SJCRH30 (cell line): ENCODE measurements around the gene PRIMPOL. TPM values are rescaled to one million over a fixed set of nuclear protein-coding genes. Genes with fewer than 3 reads are reported as not detected.
"Not testable (repeated sequence)": the region's sequence is repeated elsewhere in the genome, so short reads cannot be mapped to it uniquely, and the experiment has no call there.

Experiments used
- DNase-seq, 2 experiments: peaks; one replicate each; pipeline ENCODE4 v3.0.0-alpha.2; 2015 to 2020
- H3K27ac ChIP-seq: fragments of 250-450 bp; sonication (Bioruptor Pico); 2 replicates; pipeline ENCODE4 v1.5.1; 2020; ENCODE audit warnings: mild to moderate bottlenecking, moderate library complexity
- H3K27me3 ChIP-seq: fragments of 250-450 bp; sonication (Bioruptor Pico); 2 replicates; pipeline ENCODE4 v1.5.1; 2020; ENCODE audit warnings: mild to moderate bottlenecking, moderate library complexity
- H3K36me3 ChIP-seq: fragments of 250-450 bp; sonication (Bioruptor Pico); 2 replicates; pipeline ENCODE4 v1.5.1; 2020; ENCODE audit warnings: mild to moderate bottlenecking, moderate library complexity
- H3K4me1 ChIP-seq: fragments of 250-450 bp; sonication (Bioruptor Pico); 2 replicates; pipeline ENCODE4 v1.5.1; 2020; ENCODE audit warnings: mild to moderate bottlenecking, moderate library complexity
- H3K4me3 ChIP-seq: fragments of 250-450 bp; sonication (Bioruptor Pico); 2 replicates; pipeline ENCODE4 v1.5.1; 2020; ENCODE audit warnings: mild to moderate bottlenecking, moderate library complexity
- H3K9me3 ChIP-seq: fragments of 250-450 bp; sonication (Bioruptor Pico); replicated peaks from 2 replicates; pipeline ENCODE4 v1.5.1; 2020; ENCODE audit warnings: mild to moderate bottlenecking, moderate library complexity
- total RNA-seq: library from RNA; depleted of rRNA; stranded (reverse); fragments of >200 nt; shearing (Covaris generic); gene quantifications from 2 replicates; pipeline ENCODE4 v1.2.3, GENCODE V29; 2014

PRIMPOL gene
- total RNA-seq, 1 experiment from 2014 or later = 24.7 TPM

DNA sequence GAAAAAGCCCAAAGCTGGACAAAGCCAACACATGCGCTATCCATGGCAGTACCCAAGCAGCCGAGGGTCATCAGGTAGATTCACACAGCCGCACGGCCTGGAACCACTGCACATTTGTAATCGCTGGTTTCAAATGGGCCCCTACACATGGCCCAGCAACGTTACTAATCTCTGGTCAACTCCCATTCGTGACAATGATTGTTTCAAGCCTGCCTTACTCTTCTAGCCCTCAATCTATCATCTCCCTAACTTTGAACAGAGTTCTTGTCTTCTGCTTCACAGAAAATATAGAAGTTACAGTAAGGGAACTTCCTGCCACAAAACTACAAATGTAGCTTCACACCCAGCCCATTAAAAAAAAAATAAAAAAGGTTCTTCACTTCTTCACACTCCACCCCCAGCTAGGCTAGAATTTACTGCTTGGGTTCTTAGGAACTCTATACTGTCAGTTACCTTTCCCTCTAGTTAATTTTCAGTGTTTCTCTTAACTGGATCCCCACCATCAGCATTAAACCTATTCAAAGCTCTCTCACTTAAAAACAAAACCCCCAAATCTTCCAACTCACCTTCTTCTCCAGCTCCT, 24.5 kb upstream of the PRIMPOL start:
- H3K9me3 ChIP-seq = no peaks in the 10 kb centered on the region
- H3K36me3 ChIP-seq = peaks cover 14% of the 10 kb centered on the region
- H3K4me3 ChIP-seq = no peak overlapping the region
- H3K27me3 ChIP-seq = no peaks in the 10 kb centered on the region
- H3K4me1 ChIP-seq = no peaks in the 10 kb centered on the region
- DNase-seq = no peak
- no peak overlapping the region for H3K27ac ChIP-seq

DNA sequence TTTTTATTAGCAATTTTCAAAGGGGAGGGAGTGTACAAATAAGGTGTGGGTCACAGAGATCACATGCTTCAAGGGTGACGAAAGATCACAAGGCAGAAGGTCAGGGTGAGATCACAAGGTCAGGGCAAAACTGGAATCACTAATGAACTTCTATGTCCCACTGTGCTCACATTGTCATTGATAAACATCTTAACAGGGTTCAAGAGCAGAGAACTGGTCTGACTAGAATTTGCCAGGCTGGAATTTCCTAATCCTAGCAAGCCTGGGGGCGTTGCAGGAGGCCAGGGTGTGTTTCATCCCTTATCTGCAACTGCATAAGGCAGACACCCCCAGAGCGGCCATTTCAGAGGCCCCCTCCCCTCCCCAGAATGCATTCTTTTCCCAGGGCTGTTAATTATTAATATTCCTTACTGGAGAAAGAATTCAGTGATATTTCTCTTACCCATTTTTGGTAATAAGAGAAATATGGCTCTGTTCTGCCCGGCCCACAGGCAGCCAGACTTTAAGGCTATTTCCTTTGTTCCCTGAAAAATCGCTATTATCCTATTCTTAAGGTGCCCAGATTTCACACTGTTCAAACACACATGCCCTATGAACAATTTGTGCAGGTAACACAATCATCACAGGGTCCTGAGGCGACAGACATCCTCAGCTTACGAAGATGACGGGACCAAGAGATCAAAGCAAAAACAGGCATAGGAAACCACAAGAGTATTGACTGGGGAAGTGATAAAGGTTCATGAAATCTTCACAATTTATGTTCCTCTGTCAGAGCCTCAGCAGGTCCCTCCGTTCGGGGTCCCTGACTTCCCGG, 23.5 kb upstream of the PRIMPOL start:
- not testable (repeated sequence) for H3K27ac ChIP-seq, DNase-seq
- peaks cover 20% of the 10 kb centered on the region for H3K36me3 ChIP-seq

DNA sequence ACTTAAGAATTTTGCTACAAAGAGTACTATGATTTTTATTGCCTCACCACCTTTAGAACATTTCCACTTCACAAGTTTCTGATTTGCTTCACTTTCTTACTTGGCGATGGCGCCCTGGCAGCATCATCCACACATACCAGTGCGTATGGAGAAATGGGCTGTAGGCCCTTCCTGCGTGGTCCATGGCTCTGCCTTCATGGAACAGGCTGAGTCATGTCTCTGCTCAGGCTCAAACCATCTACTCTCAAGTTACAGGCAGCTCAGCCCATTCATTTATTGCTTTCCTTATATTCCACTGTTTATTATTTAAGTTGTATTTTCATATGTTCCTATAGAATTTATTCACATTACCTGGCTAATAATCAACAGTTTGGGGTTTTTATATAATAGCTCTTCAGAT, 21.4 kb upstream of the PRIMPOL start:
- H3K36me3 ChIP-seq = peaks cover 25% of the 10 kb centered on the region
- no peaks in the 10 kb centered on the region for H3K9me3 ChIP-seq
- H3K4me3 ChIP-seq = no peak overlapping the region
- H3K27ac ChIP-seq = no peak overlapping the region
- DNase-seq = no peak
- no peaks in the 10 kb centered on the region for H3K27me3 ChIP-seq
- no peaks in the 10 kb centered on the region for H3K4me1 ChIP-seq

More for the DNA sequence above, 23.5 kb upstream of the PRIMPOL start:
- not testable (repeated sequence) for H3K4me1 ChIP-seq, H3K4me3 ChIP-seq, H3K27me3 ChIP-seq, H3K9me3 ChIP-seq

DNA sequence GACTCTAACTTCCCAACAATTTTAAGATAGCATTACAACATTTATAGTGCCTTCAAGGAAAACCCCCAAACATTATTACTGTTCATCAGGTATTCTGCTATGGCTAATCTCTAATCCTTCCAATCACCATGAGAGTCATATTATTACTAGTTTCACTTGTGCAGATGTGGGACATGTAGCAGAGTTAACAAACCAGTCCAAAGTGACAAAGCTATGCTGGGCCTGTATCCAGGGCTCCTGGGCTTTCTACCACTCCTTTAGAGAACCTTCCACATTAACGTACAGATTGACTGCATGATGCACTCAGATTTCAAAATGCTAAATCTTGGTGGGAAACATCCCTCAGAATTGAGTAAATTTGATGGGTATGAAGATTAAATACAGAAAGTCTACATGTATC, 16.7 kb upstream of the PRIMPOL start:
- no peak overlapping the region for H3K4me3 ChIP-seq
- no peak for DNase-seq
- H3K4me1 ChIP-seq = no peaks in the 10 kb centered on the region
- peaks cover 39% of the 10 kb centered on the region for H3K36me3 ChIP-seq
- no peaks in the 10 kb centered on the region for H3K27me3 ChIP-seq
- no peaks in the 10 kb centered on the region for H3K9me3 ChIP-seq
- no peak overlapping the region for H3K27ac ChIP-seq

DNA sequence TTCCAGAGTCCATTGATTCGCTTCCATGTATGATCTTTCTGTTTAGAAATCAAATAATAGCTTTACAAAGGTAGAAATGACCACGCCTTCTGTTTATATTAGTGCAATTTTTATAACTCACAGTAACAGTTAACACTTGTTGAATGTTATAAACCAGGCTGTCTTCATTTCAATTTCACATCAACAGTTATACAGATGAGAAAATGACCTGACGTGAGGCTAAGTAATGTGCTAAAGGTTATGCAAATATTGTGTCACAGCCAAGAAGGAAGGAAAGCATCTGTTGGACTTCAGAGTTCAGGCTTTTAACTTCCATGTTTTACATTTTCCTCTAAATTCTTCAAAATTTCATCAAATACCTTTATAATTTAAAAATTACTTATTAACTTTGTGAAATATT, 14.2 kb upstream of the PRIMPOL start:
- Histone ChIP-seq H3K4me3 (no peak overlapping the region), H3K9me3 (no peaks in the 10 kb centered on the region), H3K27ac (no peak overlapping the region), H3K36me3 (peaks cover 28% of the 10 kb centered on the region), H3K27me3 (no peaks in the 10 kb centered on the region), H3K4me1 (no peaks in the 10 kb centered on the region)
- no peak for DNase-seq

DNA sequence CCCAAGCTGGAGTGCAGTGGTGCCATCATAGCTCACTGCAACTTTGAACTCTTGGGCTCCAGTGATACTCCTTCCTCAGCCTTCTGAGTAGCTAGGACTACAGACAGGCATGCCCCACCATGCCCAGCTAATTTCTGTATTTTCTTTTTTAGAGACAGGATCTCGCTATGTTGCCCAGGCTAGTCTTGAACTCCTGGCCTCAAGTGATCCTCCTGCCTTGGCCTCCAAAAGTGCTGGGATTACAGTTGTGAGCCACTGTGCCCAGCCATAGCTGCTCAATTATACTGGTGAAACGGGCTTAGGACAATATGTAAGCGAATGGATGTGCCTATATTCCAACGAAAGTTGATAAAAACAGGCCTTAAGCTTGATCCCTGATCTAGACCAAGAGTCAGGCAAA, 13.4 kb upstream of the PRIMPOL start:
- H3K36me3 ChIP-seq = peaks cover 23% of the 10 kb centered on the region
- no peaks in the 10 kb centered on the region for H3K27me3 ChIP-seq
- H3K9me3 ChIP-seq = no peaks in the 10 kb centered on the region
- no peak for DNase-seq
- no peaks in the 10 kb centered on the region for H3K4me1 ChIP-seq
- no peak overlapping the region for H3K4me3 ChIP-seq
- H3K27ac ChIP-seq = no peak overlapping the region

DNA sequence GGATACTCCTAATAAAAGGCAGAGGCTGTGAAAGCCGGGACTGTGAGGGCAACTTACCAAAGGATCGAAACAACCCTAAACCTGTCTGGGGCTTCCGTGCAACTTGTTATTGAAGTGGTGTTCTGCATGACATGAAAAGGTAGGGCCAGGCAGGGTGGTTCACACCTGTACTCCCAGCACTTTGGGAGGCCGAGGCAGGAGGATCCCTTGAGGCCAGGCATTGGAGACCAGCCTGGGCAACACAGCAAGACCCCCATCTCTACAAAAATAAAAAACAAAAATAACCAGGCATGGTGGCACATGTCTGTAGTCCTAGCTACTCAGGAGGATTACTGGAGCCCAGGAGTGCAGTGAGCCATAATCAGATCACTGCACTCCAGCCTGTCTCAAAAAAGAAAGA, 12.6 kb upstream of the PRIMPOL start:
- Histone ChIP-seq H3K27ac (no peak overlapping the region), H3K36me3 (peaks cover 19% of the 10 kb centered on the region), H3K27me3 (no peaks in the 10 kb centered on the region), H3K4me1 (no peaks in the 10 kb centered on the region), H3K4me3 (no peak overlapping the region), H3K9me3 (no peaks in the 10 kb centered on the region)
- no peak for DNase-seq

DNA sequence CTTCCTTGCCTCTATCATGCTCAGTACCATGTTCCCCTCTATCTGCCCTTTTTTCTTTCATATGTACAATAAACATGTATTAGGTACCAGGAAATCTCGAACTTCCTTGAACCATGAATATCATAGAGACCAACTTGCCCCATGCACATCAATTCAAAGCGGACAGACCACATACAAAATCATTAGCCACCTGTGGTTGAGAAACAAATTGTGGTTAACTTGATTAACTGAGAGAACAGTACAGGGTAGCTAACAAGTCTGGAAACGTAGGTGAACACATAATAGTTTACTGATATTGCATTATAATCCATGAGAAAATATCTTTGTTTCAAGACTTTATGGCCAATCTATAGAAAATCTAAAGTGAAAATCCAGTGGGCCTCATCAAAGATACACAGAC, 8.5 kb upstream of the PRIMPOL start:
- H3K4me3 ChIP-seq = no peak overlapping the region
- no peaks in the 10 kb centered on the region for H3K27me3 ChIP-seq
- DNase-seq = no peak
- H3K36me3 ChIP-seq = peaks cover 16% of the 10 kb centered on the region; the same call in 1 of the 2 replicates
- H3K9me3 ChIP-seq = no peaks in the 10 kb centered on the region
- 0 out of 2 replicates have a peak, but pooled peaks cover 3% of the 10 kb centered on the region for H3K4me1 ChIP-seq
- no peak overlapping the region for H3K27ac ChIP-seq

DNA sequence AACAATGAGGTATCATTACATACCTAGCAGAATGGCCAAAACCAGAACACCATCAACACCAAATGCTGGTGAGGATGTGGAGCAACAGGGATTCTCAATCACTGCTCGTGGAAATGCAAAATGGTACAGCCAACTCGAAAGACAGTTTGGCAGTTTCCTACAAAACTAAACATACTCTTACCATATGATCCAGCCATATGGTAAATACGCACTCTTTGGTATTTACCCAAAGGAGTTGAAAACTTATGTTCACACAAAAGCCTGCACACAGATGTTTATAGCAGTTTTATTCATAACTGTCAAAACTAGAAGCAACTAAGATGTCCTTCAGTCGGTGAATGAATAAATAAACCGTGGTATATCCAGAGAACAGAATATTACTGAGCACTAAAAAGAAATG, 8.1 kb upstream of the PRIMPOL start:
- H3K9me3 ChIP-seq = no peaks in the 10 kb centered on the region
- no peak overlapping the region for H3K27ac ChIP-seq
- H3K4me3 ChIP-seq = no peak overlapping the region
- no peaks in the 10 kb centered on the region for H3K27me3 ChIP-seq
- peaks cover 16% of the 10 kb centered on the region; the same call in 1 of the 2 replicates for H3K36me3 ChIP-seq
- no peak for DNase-seq
- H3K4me1 ChIP-seq = 0 out of 2 replicates have a peak, but pooled peaks cover 3% of the 10 kb centered on the region

DNA sequence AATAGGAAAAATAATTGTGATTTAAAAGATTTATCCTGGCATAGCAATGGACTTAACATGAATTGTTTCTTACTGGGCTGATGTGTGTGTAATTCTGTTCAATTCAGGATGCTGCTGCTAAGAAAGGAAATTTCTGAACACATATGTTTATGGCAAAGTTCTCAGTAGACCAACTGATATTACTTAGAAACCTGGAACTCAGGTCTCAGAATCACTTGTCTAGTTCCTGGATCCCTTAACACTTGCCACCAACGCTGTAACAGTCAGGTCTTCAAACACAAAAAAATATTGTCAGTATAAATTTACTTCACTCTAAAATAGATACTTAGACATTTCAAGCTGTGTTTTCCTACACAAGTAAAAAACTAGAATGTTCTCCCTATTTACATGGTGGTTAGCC, 5.8 kb upstream of the PRIMPOL start:
- Histone ChIP-seq H3K36me3 (peaks cover 6% of the 10 kb centered on the region; the same call in 1 of the 2 replicates), H3K4me3 (no peak overlapping the region), H3K9me3 (no peaks in the 10 kb centered on the region), H3K27me3 (no peaks in the 10 kb centered on the region), H3K27ac (no peak overlapping the region), H3K4me1 (peaks cover 3% of the 10 kb centered on the region; the same call in 1 of the 2 replicates)
- DNase-seq = no peak

DNA sequence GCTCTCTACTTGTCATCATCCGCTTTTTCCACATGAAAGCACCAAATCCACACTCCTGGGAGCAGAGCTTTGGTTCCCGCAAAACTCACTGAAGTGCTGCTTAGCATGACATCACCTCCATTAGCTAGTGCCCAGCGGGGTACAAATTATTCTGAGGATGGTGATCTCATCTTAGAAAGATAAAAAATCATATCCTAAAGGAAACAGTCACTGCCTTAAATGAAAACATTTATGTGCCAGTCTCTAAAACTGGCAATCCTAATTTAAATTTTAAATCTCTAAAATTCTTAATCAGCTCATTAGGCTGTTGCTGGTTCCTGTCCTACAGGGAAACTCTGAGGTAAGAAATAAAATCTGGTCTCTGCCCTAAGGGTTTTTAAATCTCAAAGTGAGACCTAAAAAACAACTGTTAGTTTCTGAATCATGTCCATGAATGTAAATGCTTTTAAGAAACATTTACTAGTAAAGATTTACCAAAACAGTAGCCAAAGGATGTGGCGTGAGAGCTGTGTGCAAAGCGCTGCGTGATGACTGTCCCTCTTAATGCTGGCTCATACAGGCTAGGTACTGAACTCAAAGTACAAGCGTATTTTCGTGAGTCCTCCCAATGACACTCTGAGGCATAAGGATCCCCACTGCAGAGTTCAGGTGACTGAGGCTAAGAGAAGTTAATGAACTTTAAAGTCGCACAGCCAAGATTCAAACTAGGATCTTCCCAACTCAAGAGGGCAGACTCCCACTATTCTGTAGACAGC, 4.8 kb upstream of the PRIMPOL start:
- H3K4me3 ChIP-seq = no peak overlapping the region
- peaks cover 3% of the 10 kb centered on the region; the same call in 1 of the 2 replicates for H3K4me1 ChIP-seq
- H3K36me3 ChIP-seq = peaks cover 6% of the 10 kb centered on the region; the same call in 1 of the 2 replicates
- H3K27ac ChIP-seq = no peak overlapping the region
- H3K9me3 ChIP-seq = no peaks in the 10 kb centered on the region
- peak in 1 of 2 experiments; percentile 22 for DNase-seq
- no peaks in the 10 kb centered on the region for H3K27me3 ChIP-seq

DNA sequence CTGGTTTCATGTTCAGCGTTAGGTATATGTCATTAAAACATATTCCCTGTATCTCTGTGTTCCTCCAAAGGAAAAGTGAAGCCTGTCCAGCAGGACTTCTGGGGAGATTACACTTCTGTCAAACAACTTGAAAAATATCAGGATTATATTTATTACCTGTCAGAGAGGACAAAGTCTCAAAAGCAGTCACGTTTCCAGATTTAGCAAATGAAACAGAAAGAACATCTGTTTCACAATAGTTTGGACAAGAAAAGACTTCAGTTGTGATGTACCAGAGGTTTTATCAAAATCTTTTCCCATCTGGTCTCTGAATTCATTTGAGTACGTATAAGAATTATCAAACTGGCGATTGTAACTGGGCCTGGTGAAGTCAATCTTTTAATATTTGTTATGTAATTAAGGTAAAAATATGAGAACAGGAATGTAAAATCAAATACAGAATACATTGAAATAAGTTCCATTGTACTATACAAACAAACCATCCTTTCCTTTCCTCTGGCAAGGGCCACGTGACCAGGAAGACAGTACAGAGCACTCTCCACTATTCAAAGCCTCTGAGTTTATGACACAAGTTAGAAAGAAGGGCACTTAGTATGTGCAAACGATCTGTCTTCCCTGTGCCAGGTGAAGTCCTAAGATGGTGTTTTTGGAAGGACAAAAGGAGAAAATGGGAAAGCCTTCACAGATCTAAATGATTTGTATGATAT, 3.5 kb upstream of the PRIMPOL start:
- Histone ChIP-seq H3K27me3 (no peaks in the 10 kb centered on the region), H3K4me3 (no peak overlapping the region), H3K9me3 (no peaks in the 10 kb centered on the region), H3K4me1 (peaks cover 3% of the 10 kb centered on the region; the same call in 1 of the 2 replicates), H3K36me3 (peaks cover 6% of the 10 kb centered on the region; the same call in 1 of the 2 replicates), H3K27ac (no peak overlapping the region)
- DNase-seq = no peak

DNA sequence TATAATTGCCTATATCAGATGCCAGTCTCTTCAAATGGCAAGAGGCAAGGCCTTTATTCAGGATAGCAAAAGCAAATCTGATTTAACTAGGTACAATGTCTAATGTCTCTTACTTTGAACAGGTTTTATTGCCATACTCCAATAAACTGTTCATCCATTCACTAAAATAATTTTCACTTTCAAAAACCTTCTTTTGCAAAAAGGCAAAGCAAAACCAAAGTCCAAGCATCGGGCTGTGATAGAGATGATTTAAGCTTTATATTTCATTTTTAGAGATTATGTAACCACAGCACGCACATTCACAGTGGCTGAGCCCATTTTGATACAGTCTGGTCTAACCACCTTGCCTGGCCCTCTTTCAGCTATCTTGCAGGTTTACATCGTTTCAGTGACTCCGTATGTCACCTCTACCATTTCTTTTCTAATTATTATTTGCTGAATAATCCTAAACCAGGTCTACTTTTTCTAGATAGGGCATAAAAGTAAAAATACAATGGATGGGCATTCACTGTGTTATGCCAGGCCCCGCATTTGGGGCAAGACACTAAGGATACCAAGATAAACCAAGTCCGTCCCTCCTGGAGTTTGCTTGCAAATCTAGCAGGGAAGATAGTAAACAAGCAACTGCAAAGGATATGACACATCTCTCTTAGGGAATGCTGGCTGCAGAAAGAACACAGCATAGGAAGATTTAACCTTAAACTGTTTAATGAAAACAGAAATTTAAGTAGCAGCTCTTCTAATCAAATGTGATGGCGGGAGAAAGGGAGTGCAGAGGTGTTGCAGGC, 2.1 kb upstream of the PRIMPOL start:
- no peaks in the 10 kb centered on the region for H3K9me3 ChIP-seq
- no peak for DNase-seq
- H3K27me3 ChIP-seq = no peaks in the 10 kb centered on the region
- H3K4me1 ChIP-seq = peaks cover 3% of the 10 kb centered on the region; the same call in 1 of the 2 replicates
- no peak overlapping the region for H3K27ac ChIP-seq
- H3K4me3 ChIP-seq = peak overlapping the region; percentile 97
- peaks cover 6% of the 10 kb centered on the region; the same call in 1 of the 2 replicates for H3K36me3 ChIP-seq

DNA sequence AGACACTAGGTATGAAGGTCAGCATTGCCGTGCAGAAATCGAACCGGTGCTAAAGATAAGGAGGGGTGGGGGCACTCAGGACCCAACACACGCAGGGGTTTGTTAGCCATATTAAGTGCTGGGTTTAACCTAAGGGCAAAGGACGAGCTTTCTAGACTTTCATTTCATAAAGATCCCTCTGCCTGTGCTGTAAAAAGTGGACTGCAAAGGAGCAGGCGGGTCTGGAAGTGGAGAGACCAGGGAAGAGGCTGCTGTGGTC, 1.6 kb upstream of the PRIMPOL start:
- Histone ChIP-seq H3K4me3 (peak overlapping the region; percentile 97), H3K27me3 (no peaks in the 10 kb centered on the region), H3K4me1 (peaks cover 3% of the 10 kb centered on the region), H3K9me3 (no peaks in the 10 kb centered on the region), H3K36me3 (peaks cover 6% of the 10 kb centered on the region; the same call in 1 of the 2 replicates), H3K27ac (no peak overlapping the region; the same call in 1 of the 2 replicates)
- DNase-seq = no peak
